Vagina (tissue), 2 donors: ENCODE measurements around the gene CCDC88C. TPM values are rescaled to one million over a fixed set of nuclear protein-coding genes. Genes with fewer than 3 reads are reported as not detected.

Experiments used
- DNase-seq, 2 donors: peaks; one replicate each; pipeline ENCODE4 v3.0.0-alpha.2; 2017; ENCODE audit errors: extremely low spot score in 2 of 2
- H3K27ac ChIP-seq: fragments of 200-600 bp; sonication (generic); one replicate; pipeline ENCODE4 v1.5.1; 2019
- H3K27me3 ChIP-seq: fragments of 200-600 bp; sonication (generic); one replicate; pipeline ENCODE4 v1.5.1; 2019
- H3K36me3 ChIP-seq, 2 donors: fragments of 200-600 bp; sonication (generic); one replicate each; pipeline ENCODE4 v1.5.1; 2017 to 2019
- H3K4me1 ChIP-seq: fragments of 200-600 bp; sonication (generic); one replicate; pipeline ENCODE4 v1.5.1; 2019
- H3K4me3 ChIP-seq, 2 donors: fragments of 200-600 bp; sonication (generic); 1 replicate in 1 of 2; 2 replicates in 1 of 2; pipeline ENCODE4 v1.5.1; 2016 to 2019
- H3K9me3 ChIP-seq: fragments of 200-600 bp; sonication (generic); one replicate; pipeline ENCODE4 v1.5.1; 2019
- CTCF ChIP-seq, 3 experiments: fragments of 450-650 bp in 2 of 3; fragments of 200-600 bp in 1 of 3; sonication (generic) in 1 of 3; IDR thresholded peaks; one replicate each; pipeline ENCODE4 v1.5.1; 2017 to 2019; ENCODE audit warnings: antibody characterized with exemption in 3 of 3, mild to moderate bottlenecking in 2 of 3, moderate library complexity in 2 of 3
- POLR2A ChIP-seq, 2 donors: fragments of 450-650 bp; IDR thresholded peaks; one replicate each; pipeline ENCODE4 v1.6.1; 2017; ENCODE audit warnings: antibody characterized with exemption in 2 of 2, mild to moderate bottlenecking in 2 of 2, moderate library complexity in 2 of 2
- POLR2AphosphoS5 ChIP-seq, 2 donors: sonication (generic); formaldehyde crosslinking; IDR thresholded peaks; one replicate each; pipeline ENCODE4 v1.9.0; 2017; ENCODE audit warnings: antibody characterized with exemption in 2 of 2, mild to moderate bottlenecking in 2 of 2, low read depth in 1 of 2; ENCODE audit not compliant: insufficient read depth in 1 of 2
- intact Hi-C: fragments of 100-400 bp; cut with DNase I; formaldehyde crosslinking; loops from one replicate; pipeline ENCODE4 v1.15.1; 2023
- total RNA-seq: library from RNA; depleted of rRNA; stranded (reverse); fragments of >200 nt; gene quantifications from one replicate; pipeline ENCODE4 v1.2.3, GENCODE V29; 2016

CCDC88C gene
- total RNA-seq, 1 donor from 2014 or later = 42.2 TPM

DNA sequence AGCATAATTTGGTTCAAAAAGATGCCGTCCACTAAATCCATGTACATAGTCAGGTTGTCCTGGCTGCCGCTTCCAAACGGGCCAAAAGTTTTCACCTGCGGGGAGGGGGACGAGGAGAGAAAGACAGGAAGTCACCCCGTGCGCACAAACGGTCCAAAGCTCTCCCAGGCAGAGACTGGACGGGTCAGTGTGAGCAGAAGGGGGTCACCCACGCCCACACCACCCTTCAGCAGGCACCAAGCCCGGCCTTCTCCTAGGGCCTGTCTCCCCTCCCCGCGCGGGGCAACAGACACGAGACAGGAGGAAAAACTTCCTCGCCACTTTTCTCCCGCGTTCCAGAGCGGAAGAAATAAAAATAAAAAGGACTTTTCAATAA, 888 bp downstream of the CCDC88C start:
- peak overlapping the region; percentile 53 to 63 for H3K4me3 ChIP-seq
- TF ChIP-seq POLR2AphosphoS5 (IDR thresholded peaks at IDR 0.05; ENCODE audit: insufficient read depth in 1 of 2, low read depth in 1 of 2) (no peak), POLR2A (IDR thresholded peaks at IDR 0.05) (no peak), CTCF (IDR thresholded peaks at IDR 0.05) (no peak)
- intact Hi-C loops = loop anchor here (5.0 kb wide), 1 partner anchor 94 kb away; no protein-coding TSS in a partner anchor
- H3K36me3 ChIP-seq = no peaks in the 10 kb centered on the region
- no peaks in the 10 kb centered on the region for H3K27me3 ChIP-seq
- peak overlapping the region; percentile 39 for H3K27ac ChIP-seq
- no peaks in the 10 kb centered on the region for H3K9me3 ChIP-seq
- DNase-seq = no peak
- H3K4me1 ChIP-seq = peaks cover 24% of the 10 kb centered on the region

DNA sequence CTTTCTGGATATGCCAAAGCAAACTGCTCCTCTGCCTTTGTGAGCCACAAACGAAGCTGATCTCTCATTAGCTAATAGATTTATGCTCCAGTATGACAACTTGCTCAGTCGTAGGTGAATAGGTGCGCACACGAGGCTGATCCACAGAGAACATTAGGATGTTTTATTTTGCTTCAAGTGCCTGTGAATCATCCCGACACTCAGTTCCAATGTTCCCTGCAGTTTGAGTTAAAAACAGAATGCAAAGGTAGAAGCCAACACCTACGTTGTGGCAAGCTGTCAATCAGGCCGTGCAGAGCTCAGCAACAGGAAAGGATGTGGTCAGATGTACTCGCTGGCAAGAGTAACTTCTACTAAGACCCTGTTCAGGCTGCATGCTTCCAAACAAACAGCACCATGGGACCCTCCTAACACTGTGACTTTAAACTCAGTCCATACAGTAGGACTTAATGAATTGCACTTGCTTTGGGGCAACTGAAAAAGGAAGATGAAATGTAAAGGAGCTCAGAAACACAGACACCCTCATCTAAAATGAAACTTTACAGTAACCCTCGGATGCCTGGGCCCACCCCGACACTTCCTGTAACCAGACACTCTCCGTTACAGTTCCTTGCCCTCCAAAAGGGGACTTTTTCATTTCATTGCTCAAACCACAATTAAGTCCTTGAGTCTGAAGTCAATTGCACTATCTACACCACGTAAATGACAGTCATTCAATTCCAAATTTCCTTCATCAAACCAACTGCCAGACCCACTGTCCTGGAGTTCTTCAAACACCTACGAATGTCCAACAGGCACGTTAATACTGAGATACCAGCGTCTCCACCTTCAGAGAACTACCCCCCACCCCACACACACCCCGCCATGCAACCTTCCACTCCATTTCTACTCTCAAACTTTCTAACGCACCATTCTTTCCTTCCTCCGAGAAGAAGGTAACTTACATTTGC, 1.6 kb downstream of the CCDC88C start:
- intact Hi-C loops = loop anchor here (5.0 kb wide), 1 partner anchor 94 kb away; no protein-coding TSS in a partner anchor
- H3K4me1 ChIP-seq = peaks cover 24% of the 10 kb centered on the region
- no peak for DNase-seq
- no peak for TF ChIP-seq POLR2A (IDR thresholded peaks at IDR 0.05)
- peak in 1 of 2 donors; percentile 36 for TF ChIP-seq POLR2AphosphoS5 (IDR thresholded peaks at IDR 0.05; ENCODE audit: insufficient read depth in 1 of 2, low read depth in 1 of 2)
- no peaks in the 10 kb centered on the region for H3K9me3 ChIP-seq
- H3K4me3 ChIP-seq = peak overlapping the region; percentile 53 to 63
- H3K27ac ChIP-seq = peak overlapping the region; percentile 39
- no peaks in the 10 kb centered on the region for H3K27me3 ChIP-seq
- H3K36me3 ChIP-seq = no peaks in the 10 kb centered on the region

DNA sequence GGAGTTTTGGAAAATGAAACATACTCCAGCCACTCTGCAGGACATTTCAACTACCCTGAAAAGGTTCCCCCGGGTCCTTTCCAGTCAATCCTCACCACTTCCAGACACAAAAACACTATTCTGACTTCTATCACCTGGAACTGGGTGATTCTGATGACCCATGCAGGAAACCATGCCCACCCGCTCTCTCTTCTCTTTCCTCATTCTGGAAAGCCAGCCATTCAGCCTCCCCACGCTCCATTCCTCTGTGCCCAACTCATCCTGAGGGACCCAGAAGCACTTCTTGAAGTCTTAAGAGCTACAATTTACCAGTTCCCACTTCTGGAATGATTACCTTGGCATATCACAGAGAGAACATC, 3.2 kb downstream of the CCDC88C start:
- no peak for DNase-seq
- no peak overlapping the region for H3K27ac ChIP-seq
- intact Hi-C loops = no loop called here
- H3K36me3 ChIP-seq = no peaks in the 10 kb centered on the region
- peak overlapping the region in 1 of 2 donors; percentile 0 for H3K4me3 ChIP-seq
- H3K9me3 ChIP-seq = no peaks in the 10 kb centered on the region
- no peak for TF ChIP-seq POLR2AphosphoS5 (IDR thresholded peaks at IDR 0.05; ENCODE audit: insufficient read depth in 1 of 2, low read depth in 1 of 2)
- peaks cover 24% of the 10 kb centered on the region for H3K4me1 ChIP-seq
- H3K27me3 ChIP-seq = no peaks in the 10 kb centered on the region

DNA sequence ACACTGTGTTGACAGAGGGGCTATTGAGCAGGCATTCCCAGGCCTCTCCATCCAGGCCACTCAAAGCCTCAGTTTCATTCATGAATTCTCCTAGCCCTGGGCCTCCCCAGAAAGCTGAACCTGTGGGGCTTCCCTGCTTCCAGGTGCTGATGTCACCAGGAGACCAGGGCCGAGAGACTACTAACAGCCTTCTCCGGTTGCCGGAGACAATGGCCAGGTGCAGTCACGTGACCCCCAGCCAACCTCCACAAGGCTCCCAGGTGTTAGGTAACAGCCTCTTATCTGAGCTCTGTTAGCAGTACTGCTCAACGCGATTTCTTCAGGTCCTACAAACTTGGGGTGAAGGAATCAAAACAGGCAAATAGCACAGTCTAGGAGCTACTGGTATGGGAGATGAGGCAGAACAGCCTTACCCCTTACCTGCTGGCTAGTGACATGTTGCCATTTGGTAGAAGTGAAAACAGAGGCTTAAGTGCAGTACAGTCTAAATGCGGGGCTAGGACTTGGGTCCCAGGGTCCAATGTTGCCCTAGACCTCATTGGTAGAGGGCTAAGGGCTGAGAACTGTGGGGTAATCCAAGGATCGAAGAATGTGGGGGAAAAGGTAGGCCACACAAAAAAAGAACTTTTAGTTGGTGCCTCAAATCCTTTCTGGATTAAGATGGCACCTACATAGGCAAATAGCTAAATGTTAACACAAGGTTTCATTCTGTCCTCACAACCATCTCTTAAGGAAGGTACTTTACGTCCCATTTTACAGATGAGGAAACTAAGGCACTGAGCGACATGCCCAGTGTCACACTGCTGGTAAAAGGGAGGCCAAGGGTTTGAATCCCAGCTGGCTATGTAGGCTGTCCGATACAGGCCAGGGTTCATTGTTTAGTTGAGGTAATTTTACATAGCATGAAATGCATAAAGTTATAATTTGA, 3.8 kb downstream of the CCDC88C start:
- no peak for TF ChIP-seq POLR2A (IDR thresholded peaks at IDR 0.05)
- TF ChIP-seq CTCF (IDR thresholded peaks at IDR 0.05) = no peak
- TF ChIP-seq POLR2AphosphoS5 (IDR thresholded peaks at IDR 0.05; ENCODE audit: insufficient read depth in 1 of 2, low read depth in 1 of 2) = no peak
- H3K27me3 ChIP-seq = no peaks in the 10 kb centered on the region
- intact Hi-C loops = no loop called here
- no peak overlapping the region for H3K4me3 ChIP-seq
- peak overlapping the region; percentile 18 for H3K27ac ChIP-seq
- no peak for DNase-seq
- H3K4me1 ChIP-seq = peaks cover 24% of the 10 kb centered on the region
- H3K9me3 ChIP-seq = no peaks in the 10 kb centered on the region
- H3K36me3 ChIP-seq = no peaks in the 10 kb centered on the region

DNA sequence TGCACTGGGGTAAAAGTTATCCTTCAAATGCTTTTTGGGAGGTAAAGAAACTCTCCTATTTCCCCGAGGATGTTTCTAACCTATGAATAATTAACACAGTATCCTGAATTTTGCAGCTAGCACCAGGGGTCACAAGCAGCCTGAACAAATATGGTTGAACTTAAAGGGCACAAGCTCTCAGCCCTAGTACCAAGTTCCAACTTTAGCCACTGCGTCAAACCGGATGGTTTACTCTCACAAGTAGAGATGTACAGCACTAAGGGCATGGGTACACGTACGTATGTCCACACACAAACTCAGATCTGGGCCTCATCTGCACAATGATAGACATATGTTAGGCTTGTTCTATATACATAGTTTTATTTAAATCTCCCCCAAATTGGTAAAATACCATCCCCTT, 4.7 kb downstream of the CCDC88C start:
- DNase-seq = no peak
- TF ChIP-seq CTCF (IDR thresholded peaks at IDR 0.05) = no peak
- TF ChIP-seq POLR2AphosphoS5 (IDR thresholded peaks at IDR 0.05; ENCODE audit: insufficient read depth in 1 of 2, low read depth in 1 of 2) = no peak
- no peak for TF ChIP-seq POLR2A (IDR thresholded peaks at IDR 0.05)
- intact Hi-C loops = no loop called here
- no peaks in the 10 kb centered on the region for H3K9me3 ChIP-seq
- peaks cover 17% of the 10 kb centered on the region for H3K4me1 ChIP-seq
- no peaks in the 10 kb centered on the region for H3K27me3 ChIP-seq
- H3K36me3 ChIP-seq = no peaks in the 10 kb centered on the region
- H3K27ac ChIP-seq = no peak overlapping the region
- H3K4me3 ChIP-seq = no peak overlapping the region
